ENCODE results near the gene ARRDC3. TPM values are rescaled to one million over a fixed set of nuclear protein-coding genes. Genes with fewer than 3 reads are reported as not detected.

ARRDC3 gene
- total RNA-seq, 2 donors from 2014 or later, result 28.0 to 37.6 TPM

GRCh38 chr5:91379914-91380490, 3.1 kb downstream of the ARRDC3 start:
- peak; percentile 96 for DNase-seq
- no peak for TF ChIP-seq CTCF (IDR thresholded peaks at IDR 0.05)
- peak overlapping the region; percentile 100 for H3K27ac ChIP-seq
- H3K9me3 ChIP-seq, result no peaks in the 10 kb centered on the region
- H3K27me3 ChIP-seq, result no peaks in the 10 kb centered on the region
- peaks cover 11% of the 10 kb centered on the region for H3K4me1 ChIP-seq
- intact Hi-C loops (cut with DNase I), result loop anchor here (2.0 kb wide), 1 partner anchor 99 kb away; no protein-coding TSS in a partner anchor
- peak overlapping the region; percentile 92 to 100 for H3K9ac ChIP-seq (ENCODE audit: low read depth in 2 of 2, low read length in 2 of 2)
- no peaks in the 10 kb centered on the region for H3K36me3 ChIP-seq
- H3K4me3 ChIP-seq, result peak overlapping the region; percentile 81

- Histone ChIP-seq H3K9me3 (no peaks in the 10 kb centered on the region), H3K4me3 (peak overlapping the region; percentile 46), H3K27ac (peak overlapping the region; percentile 100), H3K36me3 (peaks cover 6% of the 10 kb centered on the region), H3K4me1 (peaks cover 8% of the 10 kb centered on the region), H3K27me3 (no peaks in the 10 kb centered on the region), H3K9ac (ENCODE audit: low read depth in 2 of 2, low read length in 2 of 2) (peak overlapping the region; percentile 79 to 88)
- TF ChIP-seq CTCF (IDR thresholded peaks at IDR 0.05), result no peak
- DNase-seq, result no peak
- intact Hi-C loops (cut with DNase I), result no loop called here
Measured at GRCh38 chr5:91379246-91379913, 3.7 kb downstream of the ARRDC3 start.

DNA sequence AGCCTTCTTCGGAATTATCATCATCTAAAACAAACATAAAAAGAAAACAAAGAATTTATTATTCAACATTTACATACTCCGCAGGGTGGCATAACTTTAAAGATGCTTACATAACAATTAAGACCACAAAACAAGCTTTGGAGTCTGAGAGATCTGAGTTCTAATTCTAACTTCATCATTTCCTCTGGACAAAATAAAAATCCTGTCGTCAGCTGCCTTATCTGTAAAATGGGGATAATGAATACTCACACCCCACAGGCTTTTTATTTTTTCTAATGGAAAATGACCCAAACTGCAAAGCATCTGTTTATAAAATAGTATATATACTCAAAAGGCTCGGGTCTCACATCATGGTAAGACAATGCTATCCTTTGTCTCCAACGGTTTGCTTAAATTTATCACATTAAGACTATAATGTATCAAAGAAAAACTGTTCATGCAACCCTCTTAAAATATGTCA, 4.3 kb downstream of the ARRDC3 start:
- Histone ChIP-seq H3K27ac (peak overlapping the region; percentile 100), H3K4me1 (peaks cover 5% of the 10 kb centered on the region), H3K4me3 (peak overlapping the region; percentile 46), H3K9me3 (no peaks in the 10 kb centered on the region), H3K27me3 (no peaks in the 10 kb centered on the region), H3K36me3 (peaks cover 10% of the 10 kb centered on the region), H3K9ac (ENCODE audit: low read depth in 2 of 2, low read length in 2 of 2) (no peak overlapping the region)
- TF ChIP-seq CTCF (IDR thresholded peaks at IDR 0.05), result no peak
- intact Hi-C loops (cut with DNase I), result no loop called here
- DNase-seq, result no peak

- no peak overlapping the region for H3K4me3 ChIP-seq
- intact Hi-C loops (cut with DNase I), result no loop called here
- no peak overlapping the region for H3K27ac ChIP-seq
- DNase-seq, result no peak
- no peaks in the 10 kb centered on the region for H3K27me3 ChIP-seq
- no peaks in the 10 kb centered on the region for H3K9me3 ChIP-seq
- H3K36me3 ChIP-seq, result peaks cover 17% of the 10 kb centered on the region
- H3K4me1 ChIP-seq, result peaks cover 5% of the 10 kb centered on the region
- no peak overlapping the region for H3K9ac ChIP-seq (ENCODE audit: low read depth in 2 of 2, low read length in 2 of 2)
- TF ChIP-seq CTCF (IDR thresholded peaks at IDR 0.05), result no peak
Measured at GRCh38 chr5:91374893-91375520, 8.1 kb downstream of the ARRDC3 start.

GRCh38 chr5:91373600-91373999, 9.5 kb downstream of the ARRDC3 start:
- Histone ChIP-seq H3K27ac (no peak overlapping the region), H3K9ac (ENCODE audit: low read depth in 2 of 2, low read length in 2 of 2) (no peak overlapping the region), H3K4me1 (peaks cover under 1% of the 10 kb centered on the region), H3K9me3 (no peaks in the 10 kb centered on the region), H3K36me3 (peaks cover 17% of the 10 kb centered on the region), H3K4me3 (no peak overlapping the region), H3K27me3 (no peaks in the 10 kb centered on the region)
- TF ChIP-seq CTCF (IDR thresholded peaks at IDR 0.05), result no peak
- intact Hi-C loops (cut with DNase I), result no loop called here
- DNase-seq, result no peak

Measured in colonic mucosa (tissue), 4 donors.